AG09319 (cell line): ENCODE data around the gene IL1RAPL2.
"Not testable (repeated sequence)": the region's sequence is repeated elsewhere in the genome, so short reads cannot be mapped to it uniquely, and the experiment has no call there.

Source experiments
- DNase-seq: peaks from one replicate; pipeline ENCODE4 v3.0.0-alpha.2; 2010; ENCODE audit warnings: low read depth; ENCODE audit errors: extremely low read depth
- TF ChIP-seq, protein P1 (sequence below): IDR thresholded peaks from 2 replicates; pipeline ENCODE4 v1.5.1; 2011; ENCODE audit warnings: low read depth, mild to moderate bottlenecking, inconsistent platforms, low read length, moderate library complexity

The IL1RAPL2 gene

GRCh38 chrX:105803891-105804290, 1237.9 kb downstream of the IL1RAPL2 start:
- DNase-seq = no peak
- TF ChIP-seq, protein P1, sequence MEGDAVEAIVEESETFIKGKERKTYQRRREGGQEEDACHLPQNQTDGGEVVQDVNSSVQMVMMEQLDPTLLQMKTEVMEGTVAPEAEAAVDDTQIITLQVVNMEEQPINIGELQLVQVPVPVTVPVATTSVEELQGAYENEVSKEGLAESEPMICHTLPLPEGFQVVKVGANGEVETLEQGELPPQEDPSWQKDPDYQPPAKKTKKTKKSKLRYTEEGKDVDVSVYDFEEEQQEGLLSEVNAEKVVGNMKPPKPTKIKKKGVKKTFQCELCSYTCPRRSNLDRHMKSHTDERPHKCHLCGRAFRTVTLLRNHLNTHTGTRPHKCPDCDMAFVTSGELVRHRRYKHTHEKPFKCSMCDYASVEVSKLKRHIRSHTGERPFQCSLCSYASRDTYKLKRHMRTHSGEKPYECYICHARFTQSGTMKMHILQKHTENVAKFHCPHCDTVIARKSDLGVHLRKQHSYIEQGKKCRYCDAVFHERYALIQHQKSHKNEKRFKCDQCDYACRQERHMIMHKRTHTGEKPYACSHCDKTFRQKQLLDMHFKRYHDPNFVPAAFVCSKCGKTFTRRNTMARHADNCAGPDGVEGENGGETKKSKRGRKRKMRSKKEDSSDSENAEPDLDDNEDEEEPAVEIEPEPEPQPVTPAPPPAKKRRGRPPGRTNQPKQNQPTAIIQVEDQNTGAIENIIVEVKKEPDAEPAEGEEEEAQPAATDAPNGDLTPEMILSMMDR = no peak

- DNase-seq = not testable (repeated sequence)
Observed at GRCh38 chrX:105805655-105806054, 1239.7 kb downstream of the IL1RAPL2 start.

DNA sequence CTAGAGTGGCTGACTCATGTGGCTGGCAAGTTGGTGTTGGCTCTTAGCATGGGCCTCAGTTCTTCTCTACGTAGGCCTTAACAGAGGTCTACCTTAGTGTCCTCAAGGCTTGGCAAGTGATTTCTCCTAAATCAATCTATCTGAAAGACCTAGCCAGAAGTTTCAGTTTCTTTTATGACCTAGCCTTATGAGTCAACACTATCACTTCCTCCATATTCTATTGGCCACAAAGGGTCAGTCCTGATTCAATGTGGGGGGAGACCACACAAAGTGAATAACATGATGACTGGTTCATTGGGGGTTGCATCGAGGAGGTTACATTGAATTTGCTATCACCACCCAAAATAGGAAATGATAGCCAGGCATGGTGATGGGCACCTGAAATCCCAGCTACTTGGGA, 1250.5 kb downstream of the IL1RAPL2 start:
- no peak for DNase-seq
- TF ChIP-seq, protein P1 = no peak
